Stomach (tissue), 9 donors: ENCODE results near the gene LAGE3. TPM values are rescaled to one million over a fixed set of nuclear protein-coding genes. Genes with fewer than 3 reads are reported as not detected.

ENCODE experiments used
- DNase-seq, 2 donors: peaks; one replicate each; pipeline versions ENCODE4 v3.0.0 to v3.0.0-alpha.2; 2013 to 2019
- H3K27ac ChIP-seq, 5 donors: fragments of 200-600 bp in 4 of 5; sonication (generic) in 4 of 5; one replicate each; pipeline ENCODE4 v1.5.1; 2013 to 2019; ENCODE audit warnings: mild to moderate bottlenecking in 1 of 5, moderate library complexity in 1 of 5
- H3K27me3 ChIP-seq, 3 donors: fragments of 200-600 bp; sonication (generic); one replicate each; pipeline ENCODE4 v1.5.1; 2017 to 2019; ENCODE audit warnings: mixed run types in 1 of 3
- H3K36me3 ChIP-seq, 4 donors: fragments of 200-600 bp; sonication (generic); 1 replicate in 3 of 4; 2 replicates in 1 of 4; pipeline ENCODE4 v1.5.1; 2016 to 2019
- H3K4me1 ChIP-seq, 4 donors: fragments of 200-600 bp; sonication (generic); one replicate each; pipeline ENCODE4 v1.5.1; 2016 to 2019
- H3K4me3 ChIP-seq, 4 donors: fragments of 200-600 bp; sonication (generic) in 3 of 4; one replicate each; pipeline ENCODE4 v1.5.1; 2016 to 2019; ENCODE audit warnings: mild to moderate bottlenecking in 1 of 4
- H3K9me3 ChIP-seq, 4 donors: fragments of 200-600 bp; sonication (generic); one replicate each; pipeline ENCODE4 v1.5.1; 2016 to 2019
- CTCF ChIP-seq, 7 experiments: fragments of 450-650 bp in 4 of 7; fragments of 200-600 bp in 3 of 7; sonication (generic) in 3 of 7; IDR thresholded peaks; one replicate each; pipeline ENCODE4 v1.5.1; 2016 to 2019; ENCODE audit warnings: antibody characterized with exemption in 7 of 7, control low read depth in 2 of 7, mild to moderate bottlenecking in 1 of 7
- EP300 ChIP-seq: sonication (generic); formaldehyde crosslinking; IDR thresholded peaks from one replicate; pipeline ENCODE4 v1.6.1; 2017; ENCODE audit warnings: antibody characterized with exemption
- POLR2A ChIP-seq, 4 donors: fragments of 450-650 bp; IDR thresholded peaks; one replicate each; pipeline ENCODE4 v1.6.1; 2016; ENCODE audit warnings: antibody characterized with exemption in 4 of 4, control low read depth in 2 of 4, mild to moderate bottlenecking in 1 of 4, moderate library complexity in 1 of 4
- POLR2AphosphoS5 ChIP-seq, 3 donors: sonication (generic); formaldehyde crosslinking; IDR thresholded peaks; one replicate each; pipeline ENCODE4 v1.6.1; 2016; ENCODE audit warnings: antibody characterized with exemption in 3 of 3
- WGBS, 5 donors: extraction: QIAGEN DNeasy Blood & Tissue Kit in 3 of 5; methylation state at CpG; one replicate each; pipeline versions ENCODE4 v1.1.5 to v1.1.7; 2013 to 2018; 5-methylcytosine and 5-hydroxymethylcytosine counted together
- intact Hi-C: fragments of 100-400 bp; cut with DNase I; formaldehyde crosslinking; loops from one replicate; pipeline ENCODE4 v1.15.1; 2023; ENCODE audit warnings: low total_unique reads
- polyA plus RNA-seq, 3 donors: library from polyadenylated mRNA; stranded (reverse); fragments of 200-250 nt; gene quantifications; one replicate each; pipeline ENCODE4 v1.2.3, GENCODE V29; 2013
- total RNA-seq, 5 donors: library from RNA; depleted of rRNA; stranded (reverse); fragments of >200 nt; gene quantifications; one replicate each; pipeline versions ENCODE4 v1.1.0 to v1.2.3, GENCODE V29; 2014 to 2016
- donor health status: healthy with polysubstance abuse.
- donor health status: Bipolar disorder and iron deficiency.
- donor health status: healthy.

LAGE3 gene
- total and polyA plus RNA-seq, 8 donors, result 2.7 to 29.0 (median 8.4) TPM; not detected in 1

- WGBS, 5 donors, result 85 to 92% (median 86%) methylated on average over 1 to 17 of the region's 17 CpGs
- TF ChIP-seq POLR2A (IDR thresholded peaks at IDR 0.05) (no peak), POLR2AphosphoS5 (IDR thresholded peaks at IDR 0.05) (no peak), EP300 (no peak), CTCF (IDR thresholded peaks at IDR 0.05) (no peak)
- DNase-seq, result no peak
These were observed 38.3 kb downstream of the LAGE3 start for GRCh38 chrX:154440623-154441357.

GRCh38 chrX:154439841-154440240 is 39.2 kb downstream of the LAGE3 start:
- 80 to 91% (median 89%) methylated on average over 3 to 18 of the region's 18 CpGs for WGBS, 5 donors
- H3K4me3 ChIP-seq, result no peak overlapping the region
- no peaks in the 10 kb centered on the region for H3K27me3 ChIP-seq
- DNase-seq, result no peak
- H3K9me3 ChIP-seq, result peaks cover 0 to 3% (median 0%) of the 10 kb centered on the region in 4 donors
- peaks cover 0 to 57% (median 42%) of the 10 kb centered on the region in 4 donors for H3K36me3 ChIP-seq
- H3K27ac ChIP-seq, result no peak overlapping the region
- TF ChIP-seq POLR2AphosphoS5 (IDR thresholded peaks at IDR 0.05) (no peak), POLR2A (IDR thresholded peaks at IDR 0.05) (no peak), EP300 (no peak)
- peaks cover 1 to 45% (median 24%) of the 10 kb centered on the region in 4 donors for H3K4me1 ChIP-seq
- intact Hi-C loops, result no loop called here

More at GRCh38 chrX:154440623-154441357, 38.3 kb downstream of the LAGE3 start:
- intact Hi-C loops, result no loop called here
- H3K36me3 ChIP-seq, result peaks cover 0 to 49% (median 36%) of the 10 kb centered on the region in 4 donors
- no peak overlapping the region for H3K27ac ChIP-seq
- H3K4me3 ChIP-seq, result no peak overlapping the region
- no peaks in the 10 kb centered on the region for H3K27me3 ChIP-seq
- peaks cover 9 to 52% (median 33%) of the 10 kb centered on the region in 4 donors for H3K4me1 ChIP-seq
- H3K9me3 ChIP-seq, result peaks cover 0 to 3% (median 0%) of the 10 kb centered on the region in 4 donors

- Histone ChIP-seq H3K27me3 (no peaks in the 10 kb centered on the region), H3K4me3 (peak overlapping the region; percentile 70 to 88 (median 76))
These were observed 40.8 kb downstream of the LAGE3 start for GRCh38 chrX:154437971-154438893.

More at GRCh38 chrX:154437971-154438893, 40.8 kb downstream of the LAGE3 start:
- WGBS, 5 donors, result 40 to 69% (median 57%) methylated on average over 22 to 28 of the region's 28 CpGs
- peaks cover 0 to 73% (median 57%) of the 10 kb centered on the region in 4 donors for H3K36me3 ChIP-seq
- intact Hi-C loops, result no loop called here
- no peak for TF ChIP-seq POLR2A (IDR thresholded peaks at IDR 0.05)
- no peak for TF ChIP-seq EP300
- TF ChIP-seq POLR2AphosphoS5 (IDR thresholded peaks at IDR 0.05), result no peak
- TF ChIP-seq CTCF (IDR thresholded peaks at IDR 0.05), result no peak
- H3K9me3 ChIP-seq, result peaks cover 0 to 3% (median 0%) of the 10 kb centered on the region in 4 donors
- H3K4me1 ChIP-seq, result peaks cover 0 to 40% (median 17%) of the 10 kb centered on the region in 4 donors
- DNase-seq, result no peak
- H3K27ac ChIP-seq, result peak overlapping the region; percentile 19 to 95 (median 82)
